SK-MEL-5 (cell line): ENCODE results near the gene SDK1. TPM values are rescaled to one million over a fixed set of nuclear protein-coding genes. Genes with fewer than 3 reads are reported as not detected.
A peak's percentile ranks its signal among the peaks of the same experiment; 100 is the strongest.
"Not testable (repeated sequence)": the region's sequence is repeated elsewhere in the genome, so short reads cannot be mapped to it uniquely, and the experiment has no call there.

Experiments
- DNase-seq: peaks from one replicate; pipeline ENCODE4 v3.0.0-alpha.2; 2016; ENCODE audit warnings: low read depth, low spot score
- in situ Hi-C: cut with HindIII; loops from 2 replicates; pipeline ENCODE4 v1.10.0; 2016; ENCODE audit warnings: low sequenced_read_pairs, high pct_unique_total_duplicates, low pct_unique_long_range_greater_than_20kb
- total RNA-seq: library from RNA; depleted of rRNA; stranded (reverse); fragments of >200 nt; shearing (Covaris generic); gene quantifications from 2 replicates; pipeline ENCODE4 v1.2.3, GENCODE V29; 2014

Gene SDK1
- total RNA-seq, 1 experiment from 2014 or later, result 0.13 TPM

DNA sequence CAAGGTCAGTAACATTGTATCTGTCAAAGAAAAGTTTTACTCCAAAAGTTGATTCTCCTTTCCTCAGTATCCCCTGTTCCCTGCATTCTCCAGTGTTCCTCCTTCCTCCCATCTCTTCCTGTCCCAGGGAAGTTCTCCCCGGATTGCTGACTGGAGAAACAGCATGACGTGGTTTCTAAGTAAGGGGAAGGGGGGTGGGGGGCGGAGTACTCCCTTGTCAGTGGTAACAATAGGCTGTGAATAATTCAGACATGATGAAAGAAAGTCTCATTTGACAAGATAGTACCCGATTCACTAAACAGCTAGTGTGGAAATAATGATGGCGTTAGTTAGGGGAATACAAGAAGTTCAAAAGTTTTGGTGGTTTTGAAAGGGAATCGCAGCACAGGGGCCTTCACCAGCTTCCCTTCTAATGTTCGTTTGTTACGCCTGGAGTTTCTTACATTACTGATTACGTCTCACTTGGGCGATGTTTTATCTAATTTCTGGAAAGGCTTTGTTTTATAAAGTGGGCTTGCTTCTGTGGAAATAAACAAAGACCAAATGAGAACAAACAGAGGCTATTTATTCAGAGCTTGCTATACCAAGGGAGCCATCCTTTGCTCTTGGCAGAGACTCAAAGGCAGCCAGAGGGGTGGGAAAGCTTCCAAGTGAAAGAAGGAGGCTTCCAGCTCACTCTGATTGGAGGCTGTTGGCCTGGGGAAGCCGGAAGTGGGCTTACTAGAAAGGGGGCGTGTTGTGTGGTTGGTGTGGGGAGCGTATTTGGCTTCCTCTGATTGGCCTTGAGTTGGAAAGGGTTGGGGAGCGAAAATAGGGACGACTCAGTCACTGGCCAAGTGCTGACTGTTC, 453.7 kb downstream of the SDK1 start:
- in situ Hi-C loops, result no loop called here
- peak; percentile 62 for DNase-seq

DNA sequence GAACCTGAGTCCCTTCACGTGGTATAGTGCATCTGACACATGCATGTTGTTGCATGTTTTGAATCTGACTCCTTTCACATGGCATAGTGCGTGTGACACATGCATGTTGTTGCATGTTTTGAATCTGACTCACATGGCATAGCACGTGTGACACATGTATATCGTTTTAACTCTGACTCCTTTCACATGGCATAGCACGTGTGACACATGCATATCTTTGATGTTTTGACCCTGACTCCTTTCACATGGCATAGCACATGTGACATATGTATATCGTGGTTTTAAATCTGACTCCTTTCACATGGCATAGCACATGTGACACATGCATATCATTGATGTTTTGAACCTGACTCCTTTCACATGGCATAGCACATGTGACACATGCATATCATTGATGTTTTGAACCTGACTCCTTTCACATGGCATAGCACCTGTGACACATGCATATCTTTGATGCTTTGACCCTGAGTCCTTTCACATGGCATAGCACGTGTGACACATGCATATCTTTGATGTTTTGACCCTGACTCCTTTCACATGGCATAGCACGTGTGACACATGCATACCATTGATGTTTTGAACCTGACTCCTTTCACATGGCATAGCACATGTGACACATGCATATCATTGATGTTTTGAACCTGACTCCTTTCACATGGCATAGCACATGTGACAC, 454.9 kb downstream of the SDK1 start:
- DNase-seq, in situ Hi-C loops: not testable (repeated sequence)

DNA sequence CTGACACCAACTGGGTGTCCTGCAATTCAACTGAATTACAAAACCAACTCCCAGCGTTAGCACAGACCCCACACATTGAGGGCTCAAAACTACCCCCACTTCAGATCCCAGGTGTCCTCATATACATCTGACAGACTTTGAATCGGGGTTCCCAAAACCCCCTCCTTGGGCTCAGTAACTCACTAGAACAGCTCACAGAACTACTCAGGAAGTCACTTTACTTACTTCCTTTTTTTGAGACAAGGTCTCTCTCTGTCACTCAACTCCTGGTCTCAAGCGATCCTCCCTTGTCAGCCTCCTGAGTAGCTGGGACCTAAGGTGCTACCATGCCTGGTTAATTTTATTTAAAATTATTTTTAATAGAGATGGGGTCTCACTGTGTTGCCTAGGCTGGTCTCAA, 456.0 kb downstream of the SDK1 start:
- in situ Hi-C loops, result no loop called here
- DNase-seq, result no peak

DNA sequence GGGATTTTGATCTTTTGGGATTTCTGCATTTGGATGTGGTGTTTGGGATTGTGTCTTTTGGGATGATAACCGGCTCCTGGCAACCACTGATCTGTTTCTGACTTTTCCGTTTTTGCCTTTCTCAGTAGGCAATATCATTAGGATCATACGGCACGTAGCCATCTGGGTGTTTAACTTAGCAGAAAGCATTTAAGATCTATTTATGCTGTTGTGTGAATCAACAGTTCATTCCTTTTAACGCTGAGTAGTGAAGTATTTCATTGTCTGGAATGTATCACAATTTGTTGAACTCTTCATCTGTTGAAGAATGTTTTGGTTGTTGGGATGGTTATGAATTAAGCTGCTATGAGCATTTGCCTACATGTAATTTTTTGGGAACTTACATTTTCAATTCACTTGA, 459.6 kb downstream of the SDK1 start:
- in situ Hi-C loops, result no loop called here
- no peak for DNase-seq

DNA sequence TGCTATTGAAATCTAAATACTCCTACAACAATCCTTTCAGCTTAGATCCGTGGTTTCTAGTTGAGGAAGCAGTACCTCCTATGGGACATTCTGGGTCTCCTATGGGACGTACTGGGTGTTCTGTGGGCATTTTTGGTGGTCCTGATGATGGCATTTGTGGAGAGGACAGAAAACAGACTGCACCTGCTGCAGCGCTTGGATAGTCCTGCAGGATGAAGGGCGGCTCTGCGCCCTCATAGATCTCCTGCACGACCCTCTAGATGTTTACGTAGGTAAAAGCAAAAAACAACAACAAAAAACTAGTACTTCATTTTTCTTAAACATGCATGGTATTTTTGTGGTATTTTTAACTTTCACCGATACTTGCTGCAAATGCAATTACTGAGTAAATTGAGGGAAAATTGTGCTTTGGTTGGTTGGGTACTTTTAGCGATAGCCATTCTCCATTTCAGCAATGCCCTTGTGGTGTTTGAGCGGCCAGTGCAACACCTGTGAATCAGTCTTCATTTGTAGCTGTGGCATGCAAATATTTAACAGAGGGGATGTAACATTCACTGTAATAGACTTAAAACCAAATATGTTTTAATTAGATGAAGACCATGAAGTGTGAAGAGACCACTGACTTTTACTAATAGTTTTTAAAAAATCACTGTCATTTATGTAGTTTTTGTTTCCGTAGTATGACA, 461.2 kb downstream of the SDK1 start:
- in situ Hi-C loops, result no loop called here
- DNase-seq, result no peak

DNA sequence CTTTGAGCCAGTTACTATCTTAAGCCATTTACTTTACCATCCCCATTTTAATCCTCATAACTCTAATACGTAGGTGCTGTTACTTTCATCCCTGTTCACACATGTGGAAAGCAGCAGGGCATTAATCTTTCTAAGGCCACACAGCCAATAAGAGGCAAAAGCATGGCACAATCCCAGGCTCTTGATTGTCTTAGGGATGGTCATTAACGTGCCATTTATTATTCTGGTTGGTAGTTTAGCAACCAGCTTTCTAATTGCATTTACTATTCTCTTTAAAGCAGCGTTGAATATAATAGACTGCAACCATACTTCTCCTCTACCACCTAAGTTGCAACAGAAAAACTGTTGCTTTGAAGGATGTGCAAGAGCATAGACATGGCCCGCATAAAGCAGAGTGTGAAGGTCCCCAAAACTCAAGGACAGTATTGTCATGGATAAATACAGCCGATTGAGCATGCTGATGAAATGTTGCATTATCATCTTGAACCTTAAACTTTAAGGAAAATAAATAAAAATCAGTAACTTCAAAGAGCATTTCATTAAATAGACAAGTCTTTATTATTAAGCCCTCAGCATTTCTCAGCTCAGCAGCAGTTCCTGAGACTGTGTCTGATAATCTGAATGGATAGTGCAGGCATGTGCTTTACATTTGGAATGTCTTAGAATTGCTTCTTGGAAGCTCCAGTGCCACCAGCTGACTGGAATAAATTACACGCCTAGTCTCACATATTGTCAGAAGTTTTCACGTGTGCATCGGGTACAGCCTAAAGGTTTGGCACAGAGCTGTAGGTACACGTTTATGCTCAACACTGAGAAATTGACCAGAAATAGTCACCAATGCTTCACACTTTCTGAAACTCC, 467.1 kb downstream of the SDK1 start:
- no peak for DNase-seq
- in situ Hi-C loops, result no loop called here

DNA sequence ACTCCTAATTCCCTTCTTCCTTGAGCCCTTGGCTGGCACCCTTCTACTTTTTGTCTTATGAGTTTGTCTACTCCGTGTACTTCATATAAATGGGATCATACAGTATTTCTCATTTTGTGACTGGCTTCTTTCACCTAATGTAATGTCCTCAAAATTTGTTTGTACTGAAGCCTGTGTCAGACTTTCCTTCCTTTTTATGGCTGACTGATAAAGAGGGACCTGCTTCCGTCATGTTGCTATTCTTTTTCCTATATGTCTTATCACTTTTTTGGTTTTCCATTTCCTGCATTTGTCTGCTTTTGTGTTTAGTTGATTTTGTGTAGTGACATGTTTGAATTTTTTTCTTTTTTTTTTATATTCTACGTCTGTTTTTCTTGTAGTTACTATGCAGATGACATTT, 470.9 kb downstream of the SDK1 start:
- in situ Hi-C loops, result no loop called here
- no peak for DNase-seq

DNA sequence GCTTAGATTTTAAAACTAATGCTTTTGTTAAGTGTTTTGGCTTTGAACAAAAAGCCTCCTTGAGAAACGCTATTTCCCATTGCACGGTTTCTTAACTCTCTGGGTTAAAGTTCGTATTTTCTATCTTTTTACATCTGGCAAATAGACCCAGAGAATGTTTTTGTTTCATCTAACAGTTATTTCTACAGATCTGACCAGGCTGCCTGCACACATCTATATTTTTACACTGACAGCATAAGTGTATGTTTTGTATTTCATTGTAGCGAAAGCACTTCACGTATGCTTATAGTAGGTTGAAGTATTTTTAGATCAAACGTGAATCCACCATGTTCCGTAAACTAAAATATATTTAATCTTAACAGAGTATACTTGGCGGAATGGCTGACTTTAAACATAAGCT, 477.3 kb downstream of the SDK1 start:
- no peak for DNase-seq
- in situ Hi-C loops, result no loop called here

DNA sequence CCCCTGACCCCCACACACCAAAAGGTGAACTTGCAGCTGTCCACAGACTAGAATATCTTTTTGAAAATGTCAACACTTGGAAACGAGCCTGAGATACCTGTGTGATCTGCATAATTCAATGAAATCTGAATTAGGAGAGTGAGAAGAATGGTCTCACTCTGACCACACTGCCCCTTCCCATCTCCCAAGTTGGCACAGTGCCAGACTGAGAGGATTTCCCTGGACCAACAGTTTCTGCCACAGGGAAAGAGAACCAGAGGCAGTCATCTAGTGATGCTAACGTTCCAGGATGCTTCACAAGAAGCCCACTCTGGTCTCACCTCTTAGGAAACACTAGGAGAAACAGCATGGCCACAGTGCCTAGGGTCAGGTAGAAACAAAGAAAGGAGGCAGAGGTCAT, 479.0 kb downstream of the SDK1 start:
- in situ Hi-C loops, result no loop called here
- no peak for DNase-seq

DNA sequence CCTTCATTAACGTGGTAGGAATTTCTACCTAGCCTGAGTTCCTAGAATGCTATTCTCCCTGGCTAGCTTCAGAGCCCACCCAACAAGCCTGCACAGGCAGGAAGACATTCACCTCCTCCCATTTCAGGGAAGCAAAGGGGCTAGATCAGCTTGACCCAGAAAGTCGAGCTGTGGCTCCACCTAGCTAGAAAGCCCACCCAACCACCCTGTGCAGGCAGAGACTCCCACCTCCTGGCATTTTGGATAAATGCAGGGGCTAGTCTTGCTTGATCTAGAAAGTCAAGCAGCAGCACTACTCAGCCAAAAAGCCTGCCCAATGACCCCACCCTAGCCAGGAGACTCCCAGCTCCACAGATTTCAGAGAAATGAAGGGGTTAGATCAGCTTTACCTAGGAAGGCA, 479.5 kb downstream of the SDK1 start:
- DNase-seq, result no peak
- in situ Hi-C loops, result no loop called here

DNA sequence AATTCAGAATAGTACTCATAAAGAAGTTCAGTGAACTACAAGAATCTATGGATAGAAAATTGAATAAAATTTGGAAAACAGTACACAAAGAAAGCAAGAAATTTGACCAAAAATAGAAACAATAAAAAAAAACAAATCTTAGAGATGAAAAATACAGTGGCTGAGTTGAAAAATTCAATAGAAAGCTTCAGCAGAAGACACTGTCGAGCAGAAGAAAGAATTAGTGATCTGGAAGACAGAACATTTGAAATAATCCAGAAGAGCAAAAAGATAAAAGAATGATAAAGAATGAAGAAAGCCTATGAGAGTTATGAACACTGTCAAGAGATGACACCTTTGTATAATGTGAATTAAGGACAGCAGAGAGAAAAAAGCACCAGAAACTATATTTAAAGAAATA, 480.6 kb downstream of the SDK1 start:
- no peak for DNase-seq
- in situ Hi-C loops, result no loop called here

DNA sequence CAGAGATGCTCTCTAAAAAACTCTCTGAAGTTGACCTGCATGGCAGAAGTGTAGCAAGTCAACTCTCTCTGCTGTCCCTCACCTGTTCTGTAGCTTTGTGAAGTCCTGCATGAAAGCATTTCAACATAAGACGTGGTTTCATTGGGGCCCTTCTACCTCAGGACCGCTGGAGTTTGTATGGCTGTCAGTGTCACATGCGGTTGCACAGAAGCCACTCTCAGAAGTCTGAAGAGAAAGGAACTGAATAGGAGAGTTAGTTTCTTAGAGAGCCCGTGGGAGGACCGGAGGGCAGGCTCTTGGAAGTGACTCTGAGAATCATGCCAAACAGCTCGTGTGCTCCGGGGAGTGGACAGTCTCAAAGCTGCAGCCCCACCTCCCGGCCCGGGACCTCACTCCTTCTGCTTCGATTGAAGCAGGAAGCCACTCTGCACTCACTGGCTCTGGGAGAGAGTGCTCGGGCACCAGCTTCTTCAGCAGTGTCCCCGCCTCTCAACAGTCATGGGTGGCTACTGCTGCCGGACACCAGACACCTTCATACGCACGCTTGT, 486.7 kb downstream of the SDK1 start:
- DNase-seq, result no peak
- in situ Hi-C loops, result no loop called here

DNA sequence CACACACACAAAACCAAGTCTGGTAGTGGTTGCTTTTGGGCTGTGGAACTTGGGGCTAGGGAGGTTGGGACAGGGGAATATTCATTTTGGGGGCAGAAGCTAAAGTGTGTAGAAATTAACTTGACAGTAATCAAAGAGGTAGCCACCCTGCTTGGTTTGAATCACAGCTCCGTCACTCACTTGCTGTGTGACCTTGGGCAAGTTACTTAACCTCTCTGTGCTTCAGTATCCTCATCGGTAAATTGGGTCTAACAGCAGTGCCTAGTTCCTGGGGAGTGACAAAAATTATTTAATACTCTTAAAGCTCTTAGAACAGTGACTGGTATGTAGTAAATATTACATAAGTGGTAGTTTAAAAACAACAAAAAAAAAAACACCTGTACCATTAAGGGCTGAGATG, 489.8 kb downstream of the SDK1 start:
- in situ Hi-C loops, result no loop called here
- DNase-seq, result no peak

DNA sequence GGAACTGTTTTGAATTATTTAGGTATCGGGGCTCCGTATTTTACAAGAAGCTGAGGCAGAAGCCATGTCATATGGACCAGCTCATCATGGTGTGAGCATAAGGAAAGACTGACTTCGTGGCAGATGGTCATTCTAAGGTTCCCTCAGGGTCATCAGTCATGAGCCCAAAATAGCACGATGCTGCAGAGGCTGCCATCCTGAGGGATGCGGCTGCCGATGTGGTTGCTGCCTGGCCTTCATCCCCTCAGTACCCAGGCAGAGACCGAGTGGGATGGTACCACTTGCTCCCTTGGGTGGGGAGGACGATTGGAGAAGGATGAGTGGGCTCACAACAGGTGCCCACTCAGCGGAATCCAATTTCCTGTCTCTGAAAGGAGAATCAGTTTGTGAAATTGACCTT, 490.3 kb downstream of the SDK1 start:
- in situ Hi-C loops, result no loop called here

DNA sequence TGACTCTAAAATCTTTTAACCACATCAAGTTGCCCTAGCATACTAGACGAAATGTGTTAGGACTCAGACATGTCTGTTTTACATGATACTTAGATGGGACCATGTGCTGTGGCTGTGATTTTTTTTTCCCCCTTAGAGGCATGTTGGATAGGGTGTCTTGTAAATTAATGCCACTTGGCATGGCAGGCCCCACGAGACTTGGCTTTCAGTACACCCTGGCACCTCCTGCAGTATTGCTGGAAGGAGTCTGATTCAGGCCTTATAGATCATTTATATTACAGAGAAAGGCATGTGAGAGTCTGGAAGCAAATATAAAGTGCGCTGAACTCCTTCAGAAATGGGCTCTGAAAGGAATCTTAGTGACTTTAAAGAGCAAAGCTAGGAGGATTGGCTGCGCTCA, 494.1 kb downstream of the SDK1 start:
- in situ Hi-C loops, result no loop called here
- DNase-seq, result no peak

More for the DNA sequence above, 490.3 kb downstream of the SDK1 start:
- no peak for DNase-seq

DNA sequence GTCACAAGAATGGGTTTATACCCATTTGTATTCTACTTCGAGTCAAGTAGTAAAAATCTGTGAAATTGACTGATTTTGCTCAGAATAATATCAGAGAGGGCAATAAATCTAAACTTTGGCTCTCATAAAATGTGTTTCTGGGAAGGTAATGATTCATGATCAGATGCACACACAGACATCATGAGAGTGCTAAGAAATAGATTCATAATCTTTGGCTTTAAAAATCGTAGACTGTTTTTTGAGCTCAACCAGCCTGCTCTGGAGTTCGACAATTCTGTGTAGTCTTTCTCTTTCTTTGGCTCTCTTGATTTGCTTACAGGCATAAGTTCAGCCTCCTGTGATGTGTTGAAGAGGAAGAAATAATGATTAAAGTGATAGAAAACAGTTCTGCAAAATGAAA, 494.7 kb downstream of the SDK1 start:
- no peak for DNase-seq
- in situ Hi-C loops, result no loop called here

DNA sequence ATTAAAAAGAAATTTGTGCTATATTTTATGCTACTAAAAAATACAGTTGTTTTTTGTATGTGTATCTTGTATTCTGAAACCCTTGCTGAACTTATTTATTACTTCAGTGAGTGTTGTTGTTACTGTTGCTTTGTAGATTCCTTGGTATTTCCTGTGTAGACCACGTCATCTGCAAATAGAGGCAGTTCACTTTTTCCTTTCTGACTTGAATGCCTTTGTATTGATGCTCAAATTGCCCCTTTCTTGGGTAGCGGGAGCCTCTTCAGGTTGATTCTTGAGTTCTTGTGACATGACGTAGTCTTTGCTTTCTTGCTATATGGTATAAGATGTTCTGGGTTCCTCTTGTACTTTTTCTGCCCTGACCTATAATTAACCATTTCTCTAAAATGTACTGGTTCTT, 504.1 kb downstream of the SDK1 start:
- DNase-seq, result no peak
- in situ Hi-C loops, result no loop called here

DNA sequence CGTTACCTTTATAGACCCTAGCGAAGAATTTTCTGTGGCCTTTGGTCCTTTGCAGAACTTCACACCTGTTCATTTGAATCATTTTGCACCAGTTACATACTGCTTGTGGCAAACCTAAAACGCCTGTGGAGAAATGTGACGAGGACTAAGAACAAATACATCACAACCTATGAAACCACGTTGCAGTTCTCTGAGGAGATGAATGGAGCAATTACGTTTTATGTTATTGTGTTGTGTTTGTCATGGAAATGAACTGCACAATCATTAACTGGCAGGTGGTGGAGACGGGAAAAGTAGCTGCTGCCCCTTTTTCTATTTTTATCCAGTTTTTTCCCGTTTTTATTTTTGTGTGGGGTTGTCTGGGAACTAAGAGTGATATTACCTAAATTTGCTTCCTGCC, 505.5 kb downstream of the SDK1 start:
- DNase-seq, result no peak
- in situ Hi-C loops, result no loop called here
